Lower lobe of right lung (tissue), 2 donors: ENCODE measurements around the gene PCCB. TPM values are rescaled to one million over a fixed set of nuclear protein-coding genes. Genes with fewer than 3 reads are reported as not detected.

ENCODE experiments used
- ATAC-seq, 2 donors: fragments of 200-7000 bp; cut with Tn5 transposase; one replicate each; pipeline ENCODE4 v1.9.1; 2020 to 2022; ENCODE audit warnings: mild to moderate bottlenecking in 2 of 2, moderate library complexity in 2 of 2
- DNase-seq: peaks from one replicate; pipeline ENCODE4 v3.0.0-alpha.2; 2020
- H3K27ac ChIP-seq: fragments of 200-600 bp; one replicate; pipeline ENCODE4 v1.8.0; 2022
- H3K27me3 ChIP-seq: fragments of 200-600 bp; one replicate; pipeline ENCODE4 v1.8.0; 2022; ENCODE audit warnings: low read depth
- H3K36me3 ChIP-seq: fragments of 200-600 bp; one replicate; pipeline ENCODE4 v1.8.0; 2022; ENCODE audit warnings: mild to moderate bottlenecking
- H3K4me1 ChIP-seq: fragments of 200-600 bp; one replicate; pipeline ENCODE4 v1.8.0; 2022
- H3K4me3 ChIP-seq: fragments of 200-600 bp; one replicate; pipeline ENCODE4 v1.8.0; 2022; ENCODE audit warnings: mild to moderate bottlenecking
- H3K9me3 ChIP-seq: fragments of 200-600 bp; one replicate; pipeline ENCODE4 v1.8.0; 2022
- intact Hi-C: fragments of 100-400 bp; cut with DNase I; formaldehyde crosslinking; loops from one replicate; pipeline ENCODE4 v1.11.0; 2022
- total RNA-seq: library from RNA; stranded (reverse); fragmentation: NEBNext Ultra II Directional; extraction: Animal tissue kit (Norgen Biotek cat#: 25700); gene quantifications from one replicate; pipeline ENCODE4 v1.2.1, GENCODE V29; 2021
- TF ChIP-seq, protein P1 (sequence below): fragments of 200-600 bp; IDR thresholded peaks from one replicate; pipeline ENCODE4 v1.8.0; 2022; ENCODE audit warnings: antibody characterized with exemption, mild to moderate bottlenecking
- donor health status: DM: no; HTN: yes; CAD: no; lungs with severe emphysema.

The PCCB gene
- total RNA-seq, 1 donor from 2014 or later, result 28.8 TPM

DNA sequence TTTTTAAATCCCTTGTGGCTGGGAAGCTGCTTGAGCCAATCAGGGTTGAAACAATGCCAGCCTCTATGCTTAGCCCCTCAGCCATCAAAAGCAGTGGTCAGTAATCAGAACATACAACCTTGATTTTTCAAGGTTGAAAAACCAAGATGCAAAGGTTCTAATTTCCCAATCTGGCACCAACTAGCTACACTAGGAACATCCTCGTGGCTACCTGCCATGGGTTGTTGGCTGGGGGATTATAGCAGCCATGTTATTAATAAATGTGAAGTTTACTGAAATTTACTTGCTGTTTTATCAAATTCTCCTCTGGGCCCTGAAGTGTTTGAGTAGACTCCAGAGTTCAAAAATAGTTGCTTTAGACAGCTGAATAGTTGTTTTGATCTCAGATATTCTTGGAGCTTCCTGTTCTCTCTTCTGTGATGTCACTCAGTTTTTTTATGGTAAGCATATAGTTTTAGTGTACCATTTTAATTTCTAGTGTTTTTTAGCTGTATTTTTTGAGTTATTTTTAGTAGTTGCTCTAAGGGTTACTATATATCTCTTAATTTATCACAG, 31.9 kb downstream of the PCCB start:
- no peak overlapping the region for H3K27ac ChIP-seq
- H3K4me1 ChIP-seq, result no peaks in the 10 kb centered on the region
- peaks cover 31% of the 10 kb centered on the region for H3K36me3 ChIP-seq
- H3K9me3 ChIP-seq, result peaks cover 5% of the 10 kb centered on the region
- no peaks in the 10 kb centered on the region for H3K27me3 ChIP-seq
- ATAC-seq (no peak), DNase-seq (no peak)
- intact Hi-C loops, result no loop called here
- TF ChIP-seq, protein P1, sequence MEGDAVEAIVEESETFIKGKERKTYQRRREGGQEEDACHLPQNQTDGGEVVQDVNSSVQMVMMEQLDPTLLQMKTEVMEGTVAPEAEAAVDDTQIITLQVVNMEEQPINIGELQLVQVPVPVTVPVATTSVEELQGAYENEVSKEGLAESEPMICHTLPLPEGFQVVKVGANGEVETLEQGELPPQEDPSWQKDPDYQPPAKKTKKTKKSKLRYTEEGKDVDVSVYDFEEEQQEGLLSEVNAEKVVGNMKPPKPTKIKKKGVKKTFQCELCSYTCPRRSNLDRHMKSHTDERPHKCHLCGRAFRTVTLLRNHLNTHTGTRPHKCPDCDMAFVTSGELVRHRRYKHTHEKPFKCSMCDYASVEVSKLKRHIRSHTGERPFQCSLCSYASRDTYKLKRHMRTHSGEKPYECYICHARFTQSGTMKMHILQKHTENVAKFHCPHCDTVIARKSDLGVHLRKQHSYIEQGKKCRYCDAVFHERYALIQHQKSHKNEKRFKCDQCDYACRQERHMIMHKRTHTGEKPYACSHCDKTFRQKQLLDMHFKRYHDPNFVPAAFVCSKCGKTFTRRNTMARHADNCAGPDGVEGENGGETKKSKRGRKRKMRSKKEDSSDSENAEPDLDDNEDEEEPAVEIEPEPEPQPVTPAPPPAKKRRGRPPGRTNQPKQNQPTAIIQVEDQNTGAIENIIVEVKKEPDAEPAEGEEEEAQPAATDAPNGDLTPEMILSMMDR, result no peak
- H3K4me3 ChIP-seq, result no peak overlapping the region

GRCh38 chr3:136283627-136284026, 33.5 kb downstream of the PCCB start:
- Histone ChIP-seq H3K27ac (no peak overlapping the region), H3K36me3 (peaks cover 38% of the 10 kb centered on the region), H3K9me3 (peaks cover 5% of the 10 kb centered on the region), H3K27me3 (no peaks in the 10 kb centered on the region), H3K4me3 (no peak overlapping the region), H3K4me1 (no peaks in the 10 kb centered on the region)
- TF ChIP-seq, protein P1, result no peak
- intact Hi-C loops, result no loop called here
- DNase-seq, result no peak
- no peak for ATAC-seq

GRCh38 chr3:136291302-136291701, 41.2 kb downstream of the PCCB start:
- H3K27ac ChIP-seq, result no peak overlapping the region
- H3K9me3 ChIP-seq, result no peaks in the 10 kb centered on the region
- TF ChIP-seq, protein P1, result no peak
- H3K36me3 ChIP-seq, result peaks cover 35% of the 10 kb centered on the region
- no peak for ATAC-seq
- intact Hi-C loops, result no loop called here
- H3K27me3 ChIP-seq, result no peaks in the 10 kb centered on the region
- no peak overlapping the region for H3K4me3 ChIP-seq
- no peak for DNase-seq
- no peaks in the 10 kb centered on the region for H3K4me1 ChIP-seq

DNA sequence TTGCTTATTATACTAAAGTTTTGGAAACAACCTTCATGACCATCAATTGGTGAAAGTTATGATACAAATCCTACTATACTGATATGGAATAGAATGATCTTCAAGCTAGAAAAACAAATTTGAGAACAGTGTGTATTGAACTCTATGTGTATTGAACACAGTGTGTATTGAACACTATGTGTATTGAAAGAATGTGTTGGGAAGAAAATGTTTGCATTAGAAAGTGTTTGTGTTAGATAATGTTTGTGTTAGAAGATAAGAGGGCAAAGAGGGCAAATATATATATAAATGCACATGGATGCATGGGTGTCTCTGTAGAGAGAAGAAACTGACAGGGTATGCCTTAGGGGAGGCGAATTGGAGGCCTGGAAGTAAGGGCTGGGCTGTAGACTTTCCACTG, 42.4 kb downstream of the PCCB start:
- no peak for ATAC-seq

DNA sequence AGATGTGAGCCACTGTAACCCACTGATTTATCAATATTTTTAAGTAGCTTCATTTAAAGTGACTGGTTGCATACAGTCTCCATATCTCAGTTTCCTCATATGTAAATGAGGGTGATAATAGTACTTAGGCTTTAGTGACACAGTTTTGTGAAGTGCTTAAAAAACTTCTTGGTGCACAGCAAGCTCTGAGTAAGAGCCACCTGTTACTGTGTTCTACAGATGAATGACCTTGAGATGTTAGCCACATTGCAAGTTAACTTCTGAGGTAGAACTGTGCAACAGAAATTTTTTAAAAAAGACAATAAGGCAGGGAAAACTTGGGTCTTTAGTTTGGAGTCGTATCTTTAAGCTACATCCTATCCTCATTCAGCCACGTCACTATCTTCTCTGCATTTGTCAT, 43.1 kb downstream of the PCCB start:
- H3K4me1 ChIP-seq, result no peaks in the 10 kb centered on the region
- DNase-seq, result no peak
- intact Hi-C loops, result no loop called here

More for the DNA sequence above, 42.4 kb downstream of the PCCB start:
- no peak for DNase-seq
- Histone ChIP-seq H3K4me3 (no peak overlapping the region), H3K27ac (no peak overlapping the region), H3K36me3 (peaks cover 29% of the 10 kb centered on the region), H3K4me1 (no peaks in the 10 kb centered on the region), H3K27me3 (no peaks in the 10 kb centered on the region), H3K9me3 (no peaks in the 10 kb centered on the region)
- intact Hi-C loops, result no loop called here
- TF ChIP-seq, protein P1, result no peak

More for the DNA sequence above, 43.1 kb downstream of the PCCB start:
- ATAC-seq, result no peak
- Histone ChIP-seq H3K4me3 (no peak overlapping the region), H3K27me3 (no peaks in the 10 kb centered on the region), H3K9me3 (no peaks in the 10 kb centered on the region), H3K27ac (no peak overlapping the region), H3K36me3 (peaks cover 32% of the 10 kb centered on the region)
- TF ChIP-seq, protein P1, result no peak
